Measurements from ENCODE around the gene HMGN5. TPM values are rescaled to one million over a fixed set of nuclear protein-coding genes. Genes with fewer than 3 reads are reported as not detected.

HMGN5 gene
- total RNA-seq, 2 donors from 2014 or later = 1.5 to 3.3 TPM

Other genes starting within 250 kb of the HMGN5 start
- gene SH3BGRL, start 189 bp upstream of the HMGN5 start, total RNA-seq = 10 to 100 TPM; 31.5 to 67.1 TPM